SK-N-SH (cell line): ENCODE results near the gene CAMK2D. TPM values are rescaled to one million over a fixed set of nuclear protein-coding genes. Genes with fewer than 3 reads are reported as not detected.

Experiments used
- CTCF ChIA-PET: fragments of 300-600, 350-600 bp; formaldehyde crosslinking; extraction: SDS; loops from one replicate; lab custom pipeline; 2021; lab: Yijun Ruan, JAX
- POLR2A ChIA-PET: fragments of 350-600 bp; sonication (Branson Sonifier 250); formaldehyde crosslinking; extraction: SDS; loops from one replicate; lab custom pipeline; 2020; ENCODE audit warnings: antibody characterized with exemption, inconsistent platforms; lab: Yijun Ruan, JAX
- DNase-seq: peaks from one replicate; pipeline ENCODE4 v3.0.0; 2012
- H2AFZ ChIP-seq: fragments of 200-600 bp; sonication (generic); 2 replicates; pipeline ENCODE4 v1.8.1; 2016; ENCODE audit warnings: antibody characterized with exemption, mild to moderate bottlenecking, low read depth
- H3F3A ChIP-seq: fragments of 200-600 bp; sonication (generic); replicated peaks from 2 replicates; pipeline ENCODE3; 2016; ENCODE audit warnings: antibody characterized with exemption, mild to moderate bottlenecking; ENCODE audit not compliant: insufficient read depth
- H3K27ac ChIP-seq, 2 experiments: fragments of 200-500 bp in 1 of 2; fragments of 200-600 bp in 1 of 2; sonication (Bioruptor generic) in 1 of 2; sonication (generic), shearing (Covaris generic) in 1 of 2; 2 replicates each; pipeline versions ENCODE4 v1.5.1 to v1.6.1; 2014 to 2016; ENCODE audit warnings: low read depth in 2 of 2, inconsistent platforms in 1 of 2, low read length in 1 of 2, mild to moderate bottlenecking in 1 of 2, mixed read lengths in 1 of 2
- H3K27me3 ChIP-seq: fragments of 200-600 bp; sonication (generic), shearing (Covaris generic); 2 replicates; pipeline ENCODE4 v1.6.1; 2016; ENCODE audit warnings: mixed run types; ENCODE audit not compliant: insufficient read depth
- H3K36me3 ChIP-seq, 2 experiments: fragments of 200-500 bp in 1 of 2; fragments of 200-600 bp in 1 of 2; sonication (Bioruptor generic) in 1 of 2; sonication (generic) in 1 of 2; replicated peaks in 1 of 2; 2 replicates each; pipeline versions ENCODE3 to v1.5.1; 2014 to 2016; ENCODE audit warnings: low read length in 1 of 2, mild to moderate bottlenecking in 1 of 2; ENCODE audit not compliant: insufficient read depth in 2 of 2, control insufficient read depth in 1 of 2
- H3K4me1 ChIP-seq, 2 experiments: fragments of 200-500 bp in 1 of 2; fragments of 200-600 bp in 1 of 2; sonication (Bioruptor generic) in 1 of 2; sonication (generic), shearing (Covaris generic) in 1 of 2; 2 replicates each; pipeline versions ENCODE4 v1.5.1 to v1.6.1; 2014 to 2016; ENCODE audit warnings: low read depth in 1 of 2, low read length in 1 of 2, mixed run types in 1 of 2; ENCODE audit not compliant: insufficient read depth in 2 of 2, control insufficient read depth in 1 of 2
- H3K4me2 ChIP-seq: fragments of 200-600 bp; sonication (generic), shearing (Covaris generic); 2 replicates; pipeline ENCODE4 v1.6.1; 2017; ENCODE audit warnings: mixed run types
- H3K4me3 ChIP-seq, 2 experiments: fragments of 200-500 bp in 1 of 2; fragments of 200-600 bp in 1 of 2; sonication (Bioruptor generic) in 1 of 2; sonication (generic), shearing (Covaris generic) in 1 of 2; 2 replicates each; pipeline versions ENCODE4 v1.5.1 to v1.8.1; 2014 to 2016; ENCODE audit warnings: low read depth in 2 of 2, inconsistent platforms in 1 of 2, low read length in 1 of 2, mild to moderate bottlenecking in 1 of 2, mixed read lengths in 1 of 2, moderate library complexity in 1 of 2
- H3K79me2 ChIP-seq: fragments of 200-600 bp; sonication (generic); 2 replicates; pipeline ENCODE4 v1.8.1; 2017; ENCODE audit warnings: mild to moderate bottlenecking; ENCODE audit not compliant: insufficient read depth
- H3K9ac ChIP-seq: fragments of 200-600 bp; sonication (generic); 2 replicates; pipeline ENCODE4 v1.6.1; 2017; ENCODE audit warnings: mixed run types
- H3K9me2 ChIP-seq: fragments of 200-600 bp; sonication (generic); 2 replicates; pipeline ENCODE4 v1.6.1; 2017; ENCODE audit warnings: mixed run types
- H3K9me3 ChIP-seq: fragments of 200-600 bp; sonication (generic); 2 replicates; pipeline ENCODE4 v1.6.1; 2017; ENCODE audit warnings: mixed run types, mild to moderate bottlenecking, moderate library complexity
- H4K20me1 ChIP-seq: fragments of 200-600 bp; sonication (generic); 2 replicates; pipeline ENCODE4 v1.6.1; 2017; ENCODE audit warnings: mild to moderate bottlenecking, mixed run types; ENCODE audit not compliant: insufficient read depth
- CHD2 ChIP-seq: fragments of 150-350 bp; IDR thresholded peaks from 2 replicates; pipeline ENCODE4 v1.6.1; 2018; ENCODE audit warnings: low read length; ENCODE audit not compliant: partially characterized antibody
- EP300 ChIP-seq, 2 experiments: IDR thresholded peaks; 2 replicates each; pipeline versions ENCODE4 v1.4.0 to v1.6.1; 2012; ENCODE audit warnings: borderline replicate concordance in 1 of 2, low read depth in 1 of 2, low read length in 1 of 2
- EZH2phosphoT487 ChIP-seq: fragments of 200-600 bp; sonication (generic); IDR thresholded peaks from 2 replicates; pipeline ENCODE4 v1.6.1; 2017; ENCODE audit warnings: low read depth, mixed run types, mild to moderate bottlenecking, antibody characterized with exemption, moderate library complexity, borderline replicate concordance
- FOSL2 ChIP-seq: IDR thresholded peaks from 2 replicates; pipeline ENCODE4 v1.4.0; 2012; ENCODE audit warnings: low read depth, mild to moderate bottlenecking, moderate library complexity, borderline replicate concordance
- FOXM1 ChIP-seq: IDR thresholded peaks from 2 replicates; pipeline ENCODE4 v1.4.0; 2012; ENCODE audit warnings: low read depth, mild to moderate bottlenecking
- JUND ChIP-seq: IDR thresholded peaks from 2 replicates; pipeline ENCODE4 v1.4.0; 2012
- MAX ChIP-seq: IDR thresholded peaks from 2 replicates; pipeline ENCODE4 v1.4.0; 2012; ENCODE audit warnings: low read depth
- MXI1 ChIP-seq: IDR thresholded peaks from 2 replicates; pipeline ENCODE4 v1.6.1; 2012; ENCODE audit warnings: mild to moderate bottlenecking, low read depth, low read length, improper control_type of control experiment
- NFIC ChIP-seq: IDR thresholded peaks from 2 replicates; pipeline ENCODE4 v1.4.0; 2012; ENCODE audit warnings: borderline replicate concordance
- NRF1 ChIP-seq: IDR thresholded peaks from 2 replicates; pipeline ENCODE4 v1.6.1; 2012; ENCODE audit warnings: low read depth, mild to moderate bottlenecking, low read length
- PBX3 ChIP-seq: IDR thresholded peaks from 2 replicates; pipeline ENCODE4; 2012
- POLR2AphosphoS5 ChIP-seq: IDR thresholded peaks from 2 replicates; pipeline ENCODE4 v1.6.1; 2012; ENCODE audit warnings: low read depth, low read length
- RFX5 ChIP-seq: IDR thresholded peaks from 2 replicates; pipeline ENCODE4 v1.6.1; 2012; ENCODE audit warnings: mild to moderate bottlenecking, improper control_type of control experiment, low read length
- RXRA ChIP-seq: IDR thresholded peaks from 2 replicates; pipeline ENCODE4 v1.4.0; 2012; ENCODE audit warnings: low read depth, mild to moderate bottlenecking, borderline replicate concordance
- SMC3 ChIP-seq: IDR thresholded peaks from 2 replicates; pipeline ENCODE4 v1.6.1; 2012; ENCODE audit warnings: low read depth, low read length, improper control_type of control experiment
- TEAD4 ChIP-seq: IDR thresholded peaks from 2 replicates; pipeline ENCODE4 v1.4.0; 2012; ENCODE audit warnings: mild to moderate bottlenecking, borderline replicate concordance; ENCODE audit not compliant: insufficient read depth
- USF2 ChIP-seq: fragments of 150-350 bp; IDR thresholded peaks from 2 replicates; pipeline ENCODE4 v1.6.1; 2017; ENCODE audit warnings: antibody characterized with exemption, low read length, low read depth, borderline replicate concordance
- ZBTB33 ChIP-seq: IDR thresholded peaks from 2 replicates; pipeline ENCODE4 v1.4.0; 2012; ENCODE audit warnings: low read depth, borderline replicate concordance
- WGBS: methylation state at CpG from one replicate; pipeline ENCODE4 v1.1.6; 2017; ENCODE audit warnings: low lambda C conversion rate; 5-methylcytosine and 5-hydroxymethylcytosine counted together
- polyA plus RNA-seq, 3 experiments: library from polyadenylated mRNA; depleted of rRNA; stranded (reverse); fragments of >200 nt; gene quantifications; 2 replicates each; pipeline ENCODE4 v1.2.3, GENCODE V29; 2012

Gene CAMK2D
- polyA plus RNA-seq, 1 of the 3 experiments (the other 2 are of a cell fraction): 17.0 TPM

GRCh38 chr4:113742643-113743042, 18.9 kb downstream of the CAMK2D start:
- H3K79me2 ChIP-seq: peaks cover 75% of the 10 kb centered on the region
- H3K4me3 ChIP-seq: no peak overlapping the region

More at GRCh38 chr4:113742643-113743042, 18.9 kb downstream of the CAMK2D start:
- WGBS: 100% methylated on average over 2 of the region's 2 CpGs
- ChIA-PET CTCF (interaction anchor here (0.5 kb wide), 1 partner anchor 421 kb away, joined by 5 read pairs; no protein-coding TSS in a partner anchor), POLR2A (no interaction called here)
- Histone ChIP-seq H3K4me2 (no peak overlapping the region), H3K4me1 (peaks cover 0 to 12% of the 10 kb centered on the region in 2 experiments; a peak in 2 of 4 replicates), H3K27me3 (no peaks in the 10 kb centered on the region), H3K27ac (no peak overlapping the region), H4K20me1 (no peaks in the 10 kb centered on the region), H3F3A (peaks cover 15% of the 10 kb centered on the region), H3K9me2 (no peaks in the 10 kb centered on the region), H3K9ac (no peak overlapping the region), H3K9me3 (no peaks in the 10 kb centered on the region), H3K36me3 (peaks cover 9 to 28% of the 10 kb centered on the region in 2 experiments), H2AFZ (no peak overlapping the region)
- TF ChIP-seq MXI1 (no peak), TEAD4 (no peak), EZH2phosphoT487 (no peak), PBX3 (no peak), ZBTB33 (no peak), CHD2 (no peak), POLR2AphosphoS5 (no peak), NFIC (no peak), RXRA (no peak), SMC3 (no peak), NRF1 (no peak), FOXM1 (no peak), USF2 (no peak), JUND (no peak), MAX (no peak), RFX5 (no peak), FOSL2 (no peak), EP300 (IDR thresholded peaks at IDR 0.05; ENCODE audit: borderline replicate concordance in 1 of 2, low read depth in 1 of 2, low read length in 1 of 2) (no peak)
- DNase-seq: no peak
